Fibroblast of lung (primary cell): Measurements from ENCODE around the gene TMEM121B.

Experiments used
- EZH2 ChIP-seq: IDR thresholded peaks from 2 replicates; pipeline ENCODE4 v1.5.1; 2012; ENCODE audit warnings: low read length, control low read depth, mild to moderate bottlenecking; ENCODE audit errors: missing control alignments
- TF ChIP-seq, protein P1 (sequence below), 2 donors: IDR thresholded peaks in 1 of 2; conservative IDR thresholded peaks in 1 of 2; 1 replicate in 1 of 2; 2 replicates in 1 of 2; pipeline ENCODE4 v1.5.1; 2011 to 2012; ENCODE audit warnings: low read length in 2 of 2, control low read depth in 1 of 2, inconsistent platforms in 1 of 2, low read depth in 1 of 2, mild to moderate bottlenecking in 1 of 2

GRCh38 chr22:17143826-17144225 lies 22.7 kb upstream of the TMEM121B start:
- TF ChIP-seq EZH2, result no peak
- TF ChIP-seq, protein P1, sequence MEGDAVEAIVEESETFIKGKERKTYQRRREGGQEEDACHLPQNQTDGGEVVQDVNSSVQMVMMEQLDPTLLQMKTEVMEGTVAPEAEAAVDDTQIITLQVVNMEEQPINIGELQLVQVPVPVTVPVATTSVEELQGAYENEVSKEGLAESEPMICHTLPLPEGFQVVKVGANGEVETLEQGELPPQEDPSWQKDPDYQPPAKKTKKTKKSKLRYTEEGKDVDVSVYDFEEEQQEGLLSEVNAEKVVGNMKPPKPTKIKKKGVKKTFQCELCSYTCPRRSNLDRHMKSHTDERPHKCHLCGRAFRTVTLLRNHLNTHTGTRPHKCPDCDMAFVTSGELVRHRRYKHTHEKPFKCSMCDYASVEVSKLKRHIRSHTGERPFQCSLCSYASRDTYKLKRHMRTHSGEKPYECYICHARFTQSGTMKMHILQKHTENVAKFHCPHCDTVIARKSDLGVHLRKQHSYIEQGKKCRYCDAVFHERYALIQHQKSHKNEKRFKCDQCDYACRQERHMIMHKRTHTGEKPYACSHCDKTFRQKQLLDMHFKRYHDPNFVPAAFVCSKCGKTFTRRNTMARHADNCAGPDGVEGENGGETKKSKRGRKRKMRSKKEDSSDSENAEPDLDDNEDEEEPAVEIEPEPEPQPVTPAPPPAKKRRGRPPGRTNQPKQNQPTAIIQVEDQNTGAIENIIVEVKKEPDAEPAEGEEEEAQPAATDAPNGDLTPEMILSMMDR (conservative IDR thresholded peaks at IDR 0.05 in 1 of 2, IDR thresholded peaks at IDR 0.05 in 1 of 2; ENCODE audit: low read depth in 1 of 2, low read length in 2 of 2), result no peak
